ENCODE results near the gene STK32A. TPM values are rescaled to one million over a fixed set of nuclear protein-coding genes. Genes with fewer than 3 reads are reported as not detected.

STK32A gene
- total RNA-seq, 1 experiment from 2014 or later, result 1.3 TPM

- H2BK15ac ChIP-seq (ENCODE audit: low read depth, low read length), result no peak overlapping the region
- no peak overlapping the region for H4K8ac ChIP-seq (replicated peaks; ENCODE audit: insufficient read length, low read depth, low read length)
- H2BK120ac ChIP-seq (ENCODE audit: low read depth, low read length, poor library complexity, severe bottlenecking), result no peak overlapping the region
- no peak overlapping the region for H3K23ac ChIP-seq (ENCODE audit: insufficient read length, low read depth, low read length)
- H3K9me3 ChIP-seq (ENCODE audit: control insufficient read depth, low read depth, low read length), result no peaks in the 10 kb centered on the region
- peak overlapping the region in 2 of 3 experiments; percentile 53 to 65; a peak in 2 of 7 replicates for H3K27ac Mint-ChIP-seq
- no peak overlapping the region for H3T11ph ChIP-seq (ENCODE audit: low read length)
- no peak overlapping the region for H2BK5ac ChIP-seq (ENCODE audit: insufficient read length, low read length)
- H2AK5ac ChIP-seq (ENCODE audit: insufficient read length, low read length), result no peak overlapping the region
- H3K36me3 Mint-ChIP-seq (ENCODE audit: insufficient read depth in 1 of 3, low read depth in 3 of 3), result peaks cover 81 to 100% (median 98%) of the 10 kb centered on the region in 3 experiments
- WGBS (ENCODE audit: extremely low coverage, insufficient read length, low lambda C conversion rate), result no CpG with 5 or more reads among the region's 2 CpGs
- no peak overlapping the region for H4K91ac ChIP-seq (ENCODE audit: insufficient read length, low read depth, low read length)
- H3K14ac ChIP-seq (ENCODE audit: insufficient read depth, low read length), result no peak overlapping the region
- H3K18ac ChIP-seq (ENCODE audit: insufficient read length, low read depth, low read length), result no peak overlapping the region
- no peak overlapping the region for H4K5ac ChIP-seq (ENCODE audit: insufficient read length, low read depth, low read length)
- H2AFZ ChIP-seq (ENCODE audit: low read length), result no peak overlapping the region
- no peaks in the 10 kb centered on the region for H4K20me1 ChIP-seq (ENCODE audit: control insufficient read depth, insufficient read depth, insufficient read length)
- H3K27me3 Mint-ChIP-seq (ENCODE audit: low read depth), result no peaks in the 10 kb centered on the region; the same call in 1 of the 2 replicates
- no peaks in the 10 kb centered on the region for H3K23me2 ChIP-seq (ENCODE audit: insufficient read length, low read depth, low read length, poor library complexity, severe bottlenecking)
- no peak overlapping the region for H3K4me3 Mint-ChIP-seq
- TF ChIP-seq CTCF (conservative IDR thresholded peaks at IDR 0.05), result no peak
- H3K79me1 ChIP-seq (ENCODE audit: insufficient read depth, low read depth, low read length, poor library complexity, severe bottlenecking), result peaks cover 11% of the 10 kb centered on the region
- no peaks in the 10 kb centered on the region for H3K27me3 ChIP-seq (ENCODE audit: insufficient read depth, low read length)
- no peak overlapping the region for H3K4ac ChIP-seq (ENCODE audit: low read depth, low read length)
- H3K79me2 ChIP-seq (ENCODE audit: insufficient read depth, low read length), result peaks cover 3% of the 10 kb centered on the region; the same call in 1 of the 2 replicates
- H3K4me1 ChIP-seq (ENCODE audit: insufficient read depth, low read length), result no peaks in the 10 kb centered on the region
- no peak overlapping the region for H3K9ac ChIP-seq (ENCODE audit: extremely low read depth, insufficient read length, low read length)
- DNase-seq, result no peak
- H2BK12ac ChIP-seq (ENCODE audit: insufficient read length, low read depth, low read length), result no peak overlapping the region
- no peak overlapping the region for H2BK20ac ChIP-seq (ENCODE audit: low read depth, low read length, poor library complexity, severe bottlenecking)
- no peaks in the 10 kb centered on the region for H3K9me3 Mint-ChIP-seq
- H3K4me1 Mint-ChIP-seq, result peaks cover 0 to 3% of the 10 kb centered on the region in 2 experiments; a peak in 1 of 4 replicates
- H3K27ac ChIP-seq (ENCODE audit: insufficient read length, low read depth, low read length), result no peak overlapping the region
- H3K56ac ChIP-seq (ENCODE audit: insufficient read length, low read depth, low read length), result no peak overlapping the region
- H3K4me2 ChIP-seq (ENCODE audit: insufficient read depth, insufficient read length, low read length), result no peak overlapping the region
Observed at GRCh38 chr5:147412561-147412960, 177.7 kb downstream of the STK32A start.

Data from H9 (cell line).